ENCODE measurements around the gene SPOP.

GRCh38 chr17:49629447-49629846, 48.5 kb downstream of the SPOP start:
- TF ChIP-seq POLR2A (IDR thresholded peaks at IDR 0.05): no peak
- TF ChIP-seq, protein P1, sequence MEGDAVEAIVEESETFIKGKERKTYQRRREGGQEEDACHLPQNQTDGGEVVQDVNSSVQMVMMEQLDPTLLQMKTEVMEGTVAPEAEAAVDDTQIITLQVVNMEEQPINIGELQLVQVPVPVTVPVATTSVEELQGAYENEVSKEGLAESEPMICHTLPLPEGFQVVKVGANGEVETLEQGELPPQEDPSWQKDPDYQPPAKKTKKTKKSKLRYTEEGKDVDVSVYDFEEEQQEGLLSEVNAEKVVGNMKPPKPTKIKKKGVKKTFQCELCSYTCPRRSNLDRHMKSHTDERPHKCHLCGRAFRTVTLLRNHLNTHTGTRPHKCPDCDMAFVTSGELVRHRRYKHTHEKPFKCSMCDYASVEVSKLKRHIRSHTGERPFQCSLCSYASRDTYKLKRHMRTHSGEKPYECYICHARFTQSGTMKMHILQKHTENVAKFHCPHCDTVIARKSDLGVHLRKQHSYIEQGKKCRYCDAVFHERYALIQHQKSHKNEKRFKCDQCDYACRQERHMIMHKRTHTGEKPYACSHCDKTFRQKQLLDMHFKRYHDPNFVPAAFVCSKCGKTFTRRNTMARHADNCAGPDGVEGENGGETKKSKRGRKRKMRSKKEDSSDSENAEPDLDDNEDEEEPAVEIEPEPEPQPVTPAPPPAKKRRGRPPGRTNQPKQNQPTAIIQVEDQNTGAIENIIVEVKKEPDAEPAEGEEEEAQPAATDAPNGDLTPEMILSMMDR (IDR thresholded peaks at IDR 0.05): no peak

Measured in ovary (tissue), 3 donors.